Stimulated activated CD4-positive, alpha-beta T cell treated with anti-CD3 and anti-CD28 coated beads, TNF-alpha, amount 100 ng/mL, for 24 hours (primary cell): Measurements from ENCODE around the gene LBHD1.
"Not testable (repeated sequence)": the region's sequence is repeated elsewhere in the genome, so short reads cannot be mapped to it uniquely, and the experiment has no call there.

ENCODE experiments used
- DNase-seq, 3 experiments: peaks; one replicate each; pipeline ENCODE4 v3.0.0-alpha.2; 2020; ENCODE audit warnings: low read depth in 3 of 3

The LBHD1 gene

GRCh38 chr11:62665075-62665598 lies 6.9 kb downstream of the LBHD1 start, which contains the start of the genes C11orf98 and CSKMT:
TSS of gene C11orf98 (minus strand) at chr11:62665210. CDS start at chr11:62665169, 41 bp downstream.
TSS of gene CSKMT (plus strand) at chr11:62665312. CDS start at chr11:62665880, 568 bp downstream.
- DNase-seq, result peak; percentile 93 to 96 (median 96)

GRCh38 chr11:62664405-62665074 lies 7.5 kb downstream of the LBHD1 start:
- DNase-seq, result peak in 2 of 3 experiments; percentile 23 to 42

- DNase-seq, result no peak
These were observed 15.2 kb downstream of the LBHD1 start for GRCh38 chr11:62656796-62657429.

GRCh38 chr11:62654297-62654696 lies 17.8 kb downstream of the LBHD1 start:
- DNase-seq, result no peak

DNA sequence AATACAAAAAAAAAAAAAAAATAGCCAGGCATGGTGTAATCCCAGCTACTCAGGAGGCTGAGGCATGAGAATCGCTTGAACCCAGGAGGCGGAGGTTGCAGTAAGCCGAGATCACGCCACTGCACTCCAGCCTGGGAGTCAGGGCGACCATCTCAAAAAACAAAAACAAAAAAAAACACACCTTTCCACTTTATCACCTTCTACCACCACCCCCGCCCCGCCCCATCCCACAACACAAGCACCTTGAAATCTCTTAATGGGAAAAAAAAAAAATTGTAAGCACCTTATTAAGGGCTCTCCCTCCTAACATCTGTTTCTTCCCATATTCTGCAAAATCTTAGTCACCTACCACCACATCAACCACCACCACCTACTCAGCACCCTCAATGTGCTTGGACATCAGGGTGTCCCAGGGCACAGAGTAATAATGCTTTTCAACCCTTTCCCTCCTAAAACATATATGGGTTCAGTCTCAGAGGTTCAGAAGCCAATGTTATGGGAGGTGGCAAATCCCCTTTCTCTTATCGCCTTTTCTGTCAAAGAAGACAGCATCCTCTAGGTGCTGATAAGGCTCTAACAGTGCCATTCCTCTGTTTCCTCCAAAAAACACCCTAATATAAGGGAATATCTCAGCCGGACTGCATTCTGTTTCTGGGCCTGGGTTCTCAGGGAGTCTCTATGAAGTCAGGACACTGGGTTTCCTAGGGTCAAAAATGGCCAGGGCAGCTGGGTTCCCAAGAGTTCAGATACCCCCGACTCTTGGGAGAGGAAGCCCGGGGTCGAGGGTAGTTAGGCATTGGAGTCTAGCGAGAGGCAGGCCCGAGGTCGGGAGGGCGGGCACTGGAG lies 19.7 kb downstream of the LBHD1 start:
- DNase-seq, result no peak

- not testable (repeated sequence) for DNase-seq
These were observed 21.8 kb downstream of the LBHD1 start for GRCh38 chr11:62650283-62650682.

DNA sequence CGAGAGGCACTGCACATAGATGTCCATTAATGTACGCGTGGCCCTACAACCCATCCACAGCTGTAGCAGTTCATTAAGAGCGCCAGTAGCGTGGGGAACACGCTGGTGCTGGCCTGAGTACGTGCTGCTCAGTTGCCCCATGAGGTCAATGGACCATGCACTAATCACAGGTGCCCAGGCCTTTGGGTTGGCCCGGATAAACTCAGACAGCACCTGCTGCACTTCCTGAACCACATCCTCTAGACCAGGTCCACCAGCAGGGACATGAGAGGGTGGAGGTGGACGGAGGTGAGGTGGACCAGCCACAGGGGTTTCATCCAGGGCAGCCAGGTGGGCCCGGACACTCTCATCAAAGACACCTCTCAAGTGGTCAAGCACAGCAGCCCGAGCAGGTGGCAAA lies 22.6 kb downstream of the LBHD1 start:
- no peak for DNase-seq

DNA sequence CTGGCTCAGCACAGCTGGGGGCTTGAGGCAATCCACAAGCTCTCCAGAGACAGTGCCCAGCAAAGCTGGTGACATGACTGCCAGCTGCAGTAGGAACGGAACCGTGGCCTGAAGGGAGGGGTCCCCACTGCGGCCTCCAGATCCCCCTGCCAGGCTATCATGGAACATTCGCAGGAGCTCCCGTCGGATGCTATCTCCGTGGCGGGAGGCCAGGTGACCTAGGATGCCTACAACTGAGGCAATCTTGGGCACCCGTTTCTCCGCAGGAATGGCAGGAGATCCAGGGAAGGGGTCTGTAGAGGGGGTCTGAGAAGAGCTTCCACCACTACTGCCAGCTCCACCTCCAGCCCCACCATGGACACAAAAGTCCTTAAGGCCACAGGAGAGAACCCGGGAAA lies 23.1 kb downstream of the LBHD1 start:
- DNase-seq, result no peak

DNA sequence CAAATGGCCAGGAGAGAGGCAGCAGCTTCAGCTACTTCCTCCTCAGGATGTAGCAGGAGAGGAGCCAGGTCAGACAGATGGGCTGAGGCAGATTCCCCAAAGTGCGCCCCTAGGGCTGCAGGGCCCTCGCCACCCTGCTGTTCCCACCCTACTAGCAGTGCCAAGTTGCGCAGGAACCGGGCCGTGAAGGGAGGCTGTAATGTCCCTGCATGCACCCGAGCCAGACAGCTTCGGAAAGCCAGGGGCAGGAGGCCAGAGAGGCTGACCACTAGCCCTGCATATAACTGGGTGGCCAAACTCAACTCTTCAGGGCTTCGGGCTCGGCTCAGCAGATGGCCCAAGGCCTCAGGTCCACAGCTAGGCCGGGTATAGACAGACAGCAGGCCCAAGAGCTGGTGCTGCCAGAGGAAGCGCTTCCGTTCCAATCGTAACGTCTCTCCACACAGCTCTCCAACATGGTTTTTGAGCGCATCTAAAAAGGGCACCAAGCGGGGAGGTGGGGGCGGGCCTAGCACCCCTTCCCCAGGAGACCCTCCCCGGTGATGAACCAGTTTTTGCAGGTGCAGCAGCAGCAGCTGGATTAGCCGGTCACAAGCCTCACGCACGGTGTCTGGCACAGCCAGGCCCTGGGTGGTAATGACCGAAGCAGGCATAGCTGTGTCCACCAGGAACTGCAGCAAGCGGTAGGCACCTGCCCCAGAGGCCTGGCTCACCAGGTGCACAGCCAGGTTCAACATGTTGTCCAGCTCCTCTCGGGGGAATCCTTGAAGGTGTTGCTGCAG lies 23.7 kb downstream of the LBHD1 start:
- DNase-seq, result no peak

DNA sequence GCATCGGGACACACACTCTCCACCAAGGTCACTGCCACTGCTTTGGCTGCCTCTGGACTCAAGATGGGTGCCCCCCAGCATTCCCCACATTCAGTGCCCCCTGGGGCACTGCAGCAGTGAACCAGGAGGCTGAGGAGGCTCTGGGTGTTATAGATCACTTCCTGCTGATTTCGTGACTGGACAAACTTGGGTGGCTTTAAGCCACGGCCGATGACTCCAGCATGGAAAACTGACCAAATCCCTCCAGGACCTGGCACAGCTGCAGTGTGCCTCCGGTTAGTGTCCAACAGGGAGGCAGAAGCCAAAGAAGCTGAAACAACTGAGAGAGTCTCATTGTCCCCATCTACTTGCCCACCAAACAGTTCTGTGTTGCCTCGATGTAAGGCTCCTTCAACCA lies 24.5 kb downstream of the LBHD1 start:
- no peak for DNase-seq

GRCh38 chr11:62646825-62647608 lies 25.1 kb downstream of the LBHD1 start:
- no peak for DNase-seq

GRCh38 chr11:62645946-62646824 lies 25.9 kb downstream of the LBHD1 start, which contains the start of gene GANAB:
TSS of gene GANAB (minus strand) at chr11:62646613. CDS start at chr11:62646599, 14 bp downstream.
- peak; percentile 98 to 100 (median 100) for DNase-seq

DNA sequence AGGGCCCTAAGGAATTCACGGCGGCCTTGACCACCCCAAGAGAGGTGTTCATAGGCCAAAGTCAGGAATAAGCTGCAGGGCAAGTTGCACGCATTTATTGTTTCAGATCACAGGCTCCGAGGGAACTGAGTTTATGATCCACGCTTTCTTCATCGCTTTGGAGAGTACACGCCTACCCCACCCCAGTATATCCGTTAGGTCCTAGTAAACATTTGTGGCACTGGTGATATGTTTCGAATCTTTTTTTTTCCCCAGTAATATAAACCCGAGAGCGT lies 26.5 kb downstream of the LBHD1 start:
- DNase-seq, result no peak

GRCh38 chr11:62644220-62644619 lies 27.8 kb downstream of the LBHD1 start:
- DNase-seq, result no peak

- DNase-seq, result no peak
These were observed 39.6 kb downstream of the LBHD1 start for GRCh38 chr11:62632492-62632891.

- no peak for DNase-seq
These were observed 44.4 kb downstream of the LBHD1 start for GRCh38 chr11:62627713-62628112.

DNA sequence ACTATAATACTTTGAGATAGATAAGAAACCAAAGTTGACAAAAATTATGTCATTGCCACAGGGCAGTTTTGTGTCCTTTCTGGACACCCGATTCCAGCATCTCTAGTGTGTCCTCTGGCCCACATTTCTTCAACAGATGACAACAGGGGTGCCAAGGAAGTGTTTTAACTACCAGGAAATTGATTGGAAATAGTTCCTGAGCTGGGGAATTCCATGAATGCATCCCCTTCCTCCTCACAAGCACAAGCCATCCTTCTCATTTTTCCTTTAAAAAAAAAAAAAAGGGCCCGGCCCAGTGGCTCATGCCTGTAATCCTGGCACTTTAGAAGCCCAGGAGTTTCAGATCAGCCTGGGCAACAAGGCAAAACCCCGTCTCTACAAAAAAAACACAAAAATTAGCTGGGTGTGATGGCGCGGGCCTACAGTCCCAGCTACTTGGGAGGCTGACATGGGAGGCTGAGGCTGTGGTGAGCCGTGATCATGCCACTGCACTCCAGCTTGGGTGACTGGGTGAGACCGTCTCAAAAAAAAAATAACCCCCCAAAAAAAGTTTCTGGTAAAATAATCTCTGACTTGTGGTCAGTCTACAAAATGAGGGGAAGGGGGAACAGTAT lies 49.5 kb downstream of the LBHD1 start:
- DNase-seq, result no peak

DNA sequence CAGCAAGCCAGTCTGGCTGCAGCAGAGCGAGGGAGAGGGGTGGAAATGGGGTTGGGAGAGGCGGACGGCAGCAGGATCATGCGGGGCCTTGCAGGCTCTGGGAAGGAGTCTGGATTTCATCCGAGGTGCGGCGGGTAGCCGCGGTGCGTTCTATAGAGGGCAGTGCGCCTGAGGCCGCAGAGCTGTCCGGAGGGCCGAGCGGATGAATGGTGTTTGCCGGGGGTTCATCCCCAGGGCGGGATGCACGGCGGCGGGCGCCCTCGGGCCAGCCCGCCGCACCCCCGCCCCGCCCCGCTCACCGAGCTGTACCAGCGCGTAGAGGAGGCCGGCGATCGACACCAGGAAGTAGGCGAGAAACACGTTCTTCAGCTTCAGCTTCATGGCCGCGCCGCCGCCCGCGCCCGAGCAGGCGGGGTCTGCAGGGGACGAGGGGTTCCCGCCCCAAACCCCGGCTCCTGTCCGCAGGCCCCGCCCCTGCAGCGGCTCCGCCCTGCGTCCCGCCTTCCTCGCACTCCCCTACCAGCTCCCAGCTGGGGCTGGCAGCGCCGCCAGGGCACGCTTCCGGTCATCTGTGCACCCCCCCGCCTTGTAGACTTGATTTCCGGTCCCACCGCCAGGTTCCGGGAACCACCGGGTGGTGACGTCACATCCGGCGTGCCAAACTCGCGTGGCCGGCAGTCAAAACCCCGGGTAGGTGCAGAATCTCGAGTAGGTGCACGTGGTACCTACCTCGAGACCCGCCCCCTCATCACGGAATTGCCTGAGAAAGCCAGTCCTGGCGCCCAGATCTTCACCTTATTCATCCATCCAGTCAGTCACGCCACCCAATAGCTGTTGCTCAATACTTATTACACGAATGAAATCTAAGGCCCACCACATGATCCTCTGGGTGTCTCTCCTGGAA lies 50.2 kb downstream of the LBHD1 start, which contains the start of gene B3GAT3:
TSS of gene B3GAT3 (minus strand) at position 420 of the 904 bp plus-strand sequence. CDS start at position 381, 39 bp downstream.
- DNase-seq, result peak; percentile 92 to 97 (median 94)
